ENCODE measurements around the gene OGT. TPM values are rescaled to one million over a fixed set of nuclear protein-coding genes. Genes with fewer than 3 reads are reported as not detected.

Gene OGT
- polyA plus RNA-seq, 2 of the 4 experiments (the other 2 are of a cell fraction), result 42.7 to 290 TPM

DNA sequence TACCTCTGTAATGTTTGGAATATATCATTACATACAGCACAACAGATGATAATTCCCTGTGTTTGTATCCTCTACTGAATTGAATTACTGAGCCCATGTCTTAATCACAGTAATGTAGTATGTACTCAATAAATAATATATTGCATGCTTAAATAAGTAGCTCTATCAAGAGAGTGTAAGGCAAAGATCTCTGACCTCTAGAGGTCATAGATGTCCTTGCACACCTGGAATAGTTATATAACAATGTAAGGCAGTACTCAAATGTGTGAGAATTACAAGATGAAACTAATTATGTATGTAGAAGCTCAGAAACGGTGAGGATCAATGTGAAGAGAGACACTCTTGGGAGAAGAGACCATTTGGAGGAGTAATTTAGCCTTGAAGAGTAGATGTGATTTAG is 31.0 kb downstream of the OGT start:
- ATAC-seq (no peak), FAIRE-seq (no peak), DNase-seq (ENCODE audit: low read depth in 1 of 2, low spot score in 1 of 2) (no peak)
- TF ChIP-seq RFX5 (IDR thresholded peaks at IDR 0.05) (no peak), MAFK (IDR thresholded peaks at IDR 0.05; ENCODE audit: partially characterized antibody) (no peak), MAX (IDR thresholded peaks at IDR 0.05) (no peak), NPAS2 (CRISPR knock-in tag; IDR thresholded peaks at IDR 0.05; ENCODE audit: borderline replicate concordance) (no peak), HOXB5 (CRISPR knock-in tag; IDR thresholded peaks at IDR 0.05) (no peak), NR3C1 (IDR thresholded peaks at IDR 0.05) (no peak), BCL3 (IDR thresholded peaks at IDR 0.05) (no peak), CBX2 (IDR thresholded peaks at IDR 0.05; ENCODE audit: borderline replicate concordance, low read depth) (no peak), EP300 (IDR thresholded peaks at IDR 0.05) (no peak), E2F6 (IDR thresholded peaks at IDR 0.05; ENCODE audit: borderline replicate concordance, low read depth) (no peak), ZNF302 (CRISPR knock-in tag; IDR thresholded peaks at IDR 0.05) (no peak), GATA3 (IDR thresholded peaks at IDR 0.05; ENCODE audit: borderline replicate concordance) (no peak), ELK1 (IDR thresholded peaks at IDR 0.05; ENCODE audit: low read depth, low read length) (no peak), CBX8 (IDR thresholded peaks at IDR 0.05) (no peak), USF2 (IDR thresholded peaks at IDR 0.05) (no peak)
- Histone ChIP-seq H3K4me1 (peaks cover 8% of the 10 kb centered on the region; the same call in 1 of the 3 replicates), H3K9me3 (no peaks in the 10 kb centered on the region), H3K27ac (no peak overlapping the region), H3K4me2 (no peak overlapping the region), H3K4me3 (no peak overlapping the region)
- ChIA-PET POLR2A (no interaction called here), CTCF (interaction anchor here (1.2 to 2.9 kb wide), 4 partner anchors 9 to 21 kb away, joined by 3 to 7 read pairs (median 6); no protein-coding TSS in a partner anchor)
- 87% methylated on average over 1 of the region's 1 CpG for WGBS (ENCODE audit: missing lambda C conversion rate)

DNA sequence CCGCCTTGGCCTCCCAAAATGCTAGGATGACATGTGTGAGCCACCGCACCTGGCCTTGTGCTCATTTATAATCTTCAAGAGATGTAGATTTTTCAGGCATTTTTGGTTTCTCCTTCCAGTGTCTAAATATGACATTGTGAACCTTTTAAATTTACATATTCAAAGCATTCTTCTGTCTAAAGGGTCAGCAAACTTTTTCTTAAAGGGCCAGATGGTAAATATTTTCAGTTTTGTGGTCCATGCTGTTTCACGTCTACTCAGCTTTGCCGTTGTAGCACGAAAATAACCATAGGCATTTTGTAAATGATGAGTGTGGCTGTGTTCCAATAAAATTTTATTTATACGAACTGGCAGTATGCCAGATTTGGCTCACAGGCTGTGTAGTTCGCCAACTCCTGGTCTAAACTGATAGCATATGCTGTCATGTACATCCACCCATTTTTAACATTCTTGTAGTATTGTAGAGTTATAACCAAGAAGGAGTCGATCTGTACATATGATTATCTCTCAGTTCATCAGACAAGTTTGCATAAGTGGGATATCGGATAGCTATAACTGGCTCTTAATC is 32.7 kb downstream of the OGT start:
- Histone ChIP-seq H3K4me3 (no peak overlapping the region), H3K4me2 (no peak overlapping the region), H3K27ac (no peak overlapping the region), H3K4me1 (no peaks in the 10 kb centered on the region), H3K9me3 (no peaks in the 10 kb centered on the region)
- DNase-seq (ENCODE audit: low read depth in 1 of 2, low spot score in 1 of 2) (no peak), FAIRE-seq (no peak), ATAC-seq (no peak)
- CTCF ChIA-PET, result interaction anchor here (2.9 kb wide), 1 partner anchor 10 kb away, joined by 7 read pairs; no protein-coding TSS in a partner anchor
- POLR2A ChIA-PET, result interaction anchor here (0.6 kb wide), 1 partner anchor 32 kb away, joined by 3 read pairs; no protein-coding TSS in a partner anchor
- 86% methylated on average over 9 of the region's 9 CpGs for WGBS (ENCODE audit: missing lambda C conversion rate)
- TF ChIP-seq CTCF (IDR thresholded peaks at IDR 0.05) (no peak), BCL3 (IDR thresholded peaks at IDR 0.05) (no peak), EHMT2 (IDR thresholded peaks at IDR 0.05; ENCODE audit: low read depth) (no peak), SREBF2 (IDR thresholded peaks at IDR 0.05) (no peak), NFE2L2 (conservative IDR thresholded peaks at IDR 0.05; ENCODE audit: low read length) (no peak), ZC3H11A (IDR thresholded peaks at IDR 0.05) (no peak), HMGXB4 (CRISPR knock-in tag; IDR thresholded peaks at IDR 0.05; ENCODE audit: borderline replicate concordance) (no peak), ELK1 (IDR thresholded peaks at IDR 0.05; ENCODE audit: low read depth, low read length) (no peak), FOSL2 (IDR thresholded peaks at IDR 0.05) (no peak), FOSL2 (CRISPR knock-in tag; IDR thresholded peaks at IDR 0.05) (no peak), HOXB5 (CRISPR knock-in tag; IDR thresholded peaks at IDR 0.05) (no peak), ZFP36 (IDR thresholded peaks at IDR 0.05; ENCODE audit: borderline replicate concordance, partially characterized antibody) (no peak)

Data from A549 (cell line).